ENCODE results near the gene SPANXD. TPM values are rescaled to one million over a fixed set of nuclear protein-coding genes. Genes with fewer than 3 reads are reported as not detected.

SPANXD gene
- total RNA-seq, 1 experiment from 2014 or later = not detected

- Histone ChIP-seq H3K18ac (ENCODE audit: insufficient read length, low read depth, low read length) (no peak overlapping the region), H3K79me2 (ENCODE audit: insufficient read depth, low read length) (no peaks in the 10 kb centered on the region), H3K56ac (ENCODE audit: insufficient read length, low read depth, low read length) (no peak overlapping the region), H3K4me2 (ENCODE audit: insufficient read depth, insufficient read length, low read length) (no peak overlapping the region), H2BK5ac (ENCODE audit: insufficient read length, low read length) (no peak overlapping the region), H3K27ac (ENCODE audit: insufficient read length, low read depth, low read length) (no peak overlapping the region), H3K79me1 (ENCODE audit: insufficient read depth, low read depth, low read length, poor library complexity, severe bottlenecking) (no peaks in the 10 kb centered on the region), H3T11ph (ENCODE audit: low read length) (no peak overlapping the region), H2AFZ (ENCODE audit: low read length) (no peak overlapping the region), H4K8ac (replicated peaks; ENCODE audit: insufficient read length, low read depth, low read length) (no peak overlapping the region), H3K4me1 (ENCODE audit: insufficient read depth, low read length) (no peaks in the 10 kb centered on the region), H3K14ac (ENCODE audit: insufficient read depth, low read length) (no peak overlapping the region), H3K4ac (ENCODE audit: low read depth, low read length) (no peak overlapping the region), H3K23ac (ENCODE audit: insufficient read length, low read depth, low read length) (no peak overlapping the region), H4K5ac (ENCODE audit: insufficient read length, low read depth, low read length) (no peak overlapping the region), H3K9ac (ENCODE audit: extremely low read depth, insufficient read length, low read length) (no peak overlapping the region), H3K23me2 (ENCODE audit: insufficient read length, low read depth, low read length, poor library complexity, severe bottlenecking) (no peaks in the 10 kb centered on the region), H3K27me3 (ENCODE audit: insufficient read depth, low read length) (no peaks in the 10 kb centered on the region), H2BK120ac (ENCODE audit: low read depth, low read length, poor library complexity, severe bottlenecking) (no peak overlapping the region), H4K91ac (ENCODE audit: insufficient read length, low read depth, low read length) (no peak overlapping the region), H2BK15ac (ENCODE audit: low read depth, low read length) (no peak overlapping the region), H3K9me3 (ENCODE audit: control insufficient read depth, low read depth, low read length) (peaks cover 11% of the 10 kb centered on the region), H2BK20ac (ENCODE audit: low read depth, low read length, poor library complexity, severe bottlenecking) (no peak overlapping the region), H4K20me1 (ENCODE audit: control insufficient read depth, insufficient read depth, insufficient read length) (no peaks in the 10 kb centered on the region), H2BK12ac (ENCODE audit: insufficient read length, low read depth, low read length) (no peak overlapping the region), H2AK5ac (ENCODE audit: insufficient read length, low read length) (no peak overlapping the region)
- no peaks in the 10 kb centered on the region; a peak in 2 of 7 replicates for H3K36me3 Mint-ChIP-seq (ENCODE audit: insufficient read depth in 1 of 3, low read depth in 3 of 3)
- no peak overlapping the region for H3K27ac Mint-ChIP-seq
- no peak overlapping the region for H3K4me3 Mint-ChIP-seq
- H3K9me3 Mint-ChIP-seq = peaks cover 48 to 57% of the 10 kb centered on the region in 2 experiments
- no peak for DNase-seq
- no peak for TF ChIP-seq CTCF (conservative IDR thresholded peaks at IDR 0.05)
- no peaks in the 10 kb centered on the region for H3K4me1 Mint-ChIP-seq
- H3K27me3 Mint-ChIP-seq (ENCODE audit: low read depth) = no peaks in the 10 kb centered on the region
- WGBS (ENCODE audit: extremely low coverage, insufficient read length, low lambda C conversion rate) = no CpG with 5 or more reads among the region's 2 CpGs
Measured at GRCh38 chrX:141733371-141733770, 34.8 kb upstream of the SPANXD start.

Measured in H9 (cell line).